ENCODE results near the gene KCNMB1.

KCNMB1 gene

GRCh38 chr5:170329524-170329923 is 59.6 kb downstream of the KCNMB1 start:
- no peak for DNase-seq (ENCODE audit: low read depth, low spot score)
- Histone ChIP-seq H3K27ac (no peak overlapping the region), H3K9ac (ENCODE audit: insufficient read length) (no peak overlapping the region), H3K9me3 (ENCODE audit: low read depth, low read length) (no peaks in the 10 kb centered on the region), H3K4me3 (no peak overlapping the region), H3K36me3 (ENCODE audit: insufficient read depth, low read length) (no peaks in the 10 kb centered on the region)
- TF ChIP-seq POLR2AphosphoS5 (IDR thresholded peaks at IDR 0.05; ENCODE audit: borderline replicate concordance, low read depth, low read length) (no peak), EZH2 (IDR thresholded peaks at IDR 0.05) (no peak), FOXP2 (optimal IDR thresholded peaks at IDR 0.05; ENCODE audit: control extremely low read depth, extremely low read length, insufficient read depth) (no peak)

GRCh38 chr5:170327829-170328228 is 61.3 kb downstream of the KCNMB1 start:
- no peak for DNase-seq (ENCODE audit: low read depth, low spot score)
- H3K9ac ChIP-seq (ENCODE audit: insufficient read length), result no peak overlapping the region
- no peaks in the 10 kb centered on the region for H3K36me3 ChIP-seq (ENCODE audit: insufficient read depth, low read length)
- H3K27ac ChIP-seq, result no peak overlapping the region
- H3K4me3 ChIP-seq, result no peak overlapping the region
- TF ChIP-seq POLR2AphosphoS5 (IDR thresholded peaks at IDR 0.05; ENCODE audit: borderline replicate concordance, low read depth, low read length), result no peak
- TF ChIP-seq EZH2 (IDR thresholded peaks at IDR 0.05), result no peak
- TF ChIP-seq FOXP2 (optimal IDR thresholded peaks at IDR 0.05; ENCODE audit: control extremely low read depth, extremely low read length, insufficient read depth), result no peak
- H3K9me3 ChIP-seq (ENCODE audit: low read depth, low read length), result no peaks in the 10 kb centered on the region

- H3K27ac ChIP-seq, result no peak overlapping the region
- no peak for DNase-seq (ENCODE audit: low read depth, low spot score)
- TF ChIP-seq POLR2AphosphoS5 (IDR thresholded peaks at IDR 0.05; ENCODE audit: borderline replicate concordance, low read depth, low read length), result no peak
- no peak for TF ChIP-seq FOXP2 (optimal IDR thresholded peaks at IDR 0.05; ENCODE audit: control extremely low read depth, extremely low read length, insufficient read depth)
- H3K4me3 ChIP-seq, result no peak overlapping the region
- H3K9ac ChIP-seq (ENCODE audit: insufficient read length), result no peak overlapping the region
- H3K9me3 ChIP-seq (ENCODE audit: low read depth, low read length), result no peaks in the 10 kb centered on the region
- no peaks in the 10 kb centered on the region for H3K36me3 ChIP-seq (ENCODE audit: insufficient read depth, low read length)
Measured at GRCh38 chr5:170327168-170327567, 62.0 kb downstream of the KCNMB1 start.
